Measurements from ENCODE around the gene KCNH6.

Gene KCNH6

DNA sequence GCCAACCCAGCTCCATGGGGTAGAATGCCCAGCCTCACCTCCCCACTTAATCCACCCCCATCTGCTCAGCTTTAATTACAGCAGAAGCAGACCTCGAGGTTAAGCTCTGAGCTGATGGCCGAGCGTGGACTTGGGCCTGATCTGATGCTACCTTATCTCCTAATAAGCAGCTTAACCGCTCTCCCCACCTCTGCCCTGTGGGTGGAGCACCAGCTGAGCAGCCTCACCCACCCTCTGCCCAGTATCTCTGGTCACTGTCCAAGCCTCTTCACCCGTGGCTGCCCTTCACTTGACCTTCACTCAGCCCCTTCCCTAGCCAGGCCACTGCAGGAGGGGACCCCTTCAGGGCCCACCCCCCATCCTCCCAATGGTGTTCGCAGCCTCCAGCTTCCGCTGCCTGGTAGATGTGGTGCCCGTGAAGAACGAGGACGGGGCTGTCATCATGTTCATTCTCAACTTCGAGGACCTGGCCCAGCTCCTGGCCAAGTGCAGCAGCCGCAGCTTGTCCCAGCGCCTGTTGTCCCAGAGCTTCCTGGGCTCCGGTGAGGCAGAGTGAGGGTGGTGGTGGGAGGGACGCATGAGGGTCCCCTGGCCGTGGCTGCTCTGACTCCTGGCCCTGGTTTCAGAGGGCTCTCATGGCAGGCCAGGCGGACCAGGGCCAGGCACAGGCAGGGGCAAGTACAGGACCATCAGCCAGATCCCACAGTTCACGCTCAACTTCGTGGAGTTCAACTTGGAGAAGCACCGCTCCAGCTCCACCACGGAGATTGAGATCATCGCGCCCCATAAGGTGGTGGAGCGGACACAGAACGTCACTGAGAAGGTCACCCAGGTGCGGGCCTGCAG, 6.8 kb downstream of the KCNH6 start:
- no peak overlapping the region for H3K4me3 ChIP-seq (ENCODE audit: low read depth, low read length)
- TF ChIP-seq, protein P1, sequence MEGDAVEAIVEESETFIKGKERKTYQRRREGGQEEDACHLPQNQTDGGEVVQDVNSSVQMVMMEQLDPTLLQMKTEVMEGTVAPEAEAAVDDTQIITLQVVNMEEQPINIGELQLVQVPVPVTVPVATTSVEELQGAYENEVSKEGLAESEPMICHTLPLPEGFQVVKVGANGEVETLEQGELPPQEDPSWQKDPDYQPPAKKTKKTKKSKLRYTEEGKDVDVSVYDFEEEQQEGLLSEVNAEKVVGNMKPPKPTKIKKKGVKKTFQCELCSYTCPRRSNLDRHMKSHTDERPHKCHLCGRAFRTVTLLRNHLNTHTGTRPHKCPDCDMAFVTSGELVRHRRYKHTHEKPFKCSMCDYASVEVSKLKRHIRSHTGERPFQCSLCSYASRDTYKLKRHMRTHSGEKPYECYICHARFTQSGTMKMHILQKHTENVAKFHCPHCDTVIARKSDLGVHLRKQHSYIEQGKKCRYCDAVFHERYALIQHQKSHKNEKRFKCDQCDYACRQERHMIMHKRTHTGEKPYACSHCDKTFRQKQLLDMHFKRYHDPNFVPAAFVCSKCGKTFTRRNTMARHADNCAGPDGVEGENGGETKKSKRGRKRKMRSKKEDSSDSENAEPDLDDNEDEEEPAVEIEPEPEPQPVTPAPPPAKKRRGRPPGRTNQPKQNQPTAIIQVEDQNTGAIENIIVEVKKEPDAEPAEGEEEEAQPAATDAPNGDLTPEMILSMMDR (IDR thresholded peaks at IDR 0.05; ENCODE audit: insufficient read depth, low read depth, low read length, missing control alignments) = no peak
- DNase-seq (ENCODE audit: low read depth) = no peak

DNA sequence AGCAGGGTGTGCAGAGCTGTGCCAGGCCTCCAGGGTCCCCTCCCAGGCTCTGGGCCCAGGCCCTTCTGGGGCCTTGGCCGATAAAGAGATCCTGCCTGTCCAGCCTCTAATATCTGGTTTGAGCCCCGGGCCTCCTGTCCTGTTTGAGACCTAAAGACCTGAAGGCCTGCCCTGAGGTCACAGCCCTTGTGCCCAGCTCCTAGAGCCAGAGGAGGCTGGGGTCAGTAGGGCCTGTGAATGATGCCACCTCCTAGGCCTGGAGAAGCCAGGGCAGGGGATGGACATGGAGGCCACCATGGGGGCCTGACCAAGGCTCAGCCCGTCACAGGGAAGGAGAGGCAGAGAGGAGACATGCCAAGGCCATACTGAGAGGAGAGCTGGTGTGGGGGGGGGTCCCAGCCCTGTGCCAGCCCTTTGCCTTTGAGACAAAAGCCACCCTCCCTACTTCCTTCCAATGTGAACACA, 7.4 kb downstream of the KCNH6 start:
- DNase-seq (ENCODE audit: low read depth) = no peak
- TF ChIP-seq, protein P1 (IDR thresholded peaks at IDR 0.05; ENCODE audit: insufficient read depth, low read depth, low read length, missing control alignments) = no peak

DNA sequence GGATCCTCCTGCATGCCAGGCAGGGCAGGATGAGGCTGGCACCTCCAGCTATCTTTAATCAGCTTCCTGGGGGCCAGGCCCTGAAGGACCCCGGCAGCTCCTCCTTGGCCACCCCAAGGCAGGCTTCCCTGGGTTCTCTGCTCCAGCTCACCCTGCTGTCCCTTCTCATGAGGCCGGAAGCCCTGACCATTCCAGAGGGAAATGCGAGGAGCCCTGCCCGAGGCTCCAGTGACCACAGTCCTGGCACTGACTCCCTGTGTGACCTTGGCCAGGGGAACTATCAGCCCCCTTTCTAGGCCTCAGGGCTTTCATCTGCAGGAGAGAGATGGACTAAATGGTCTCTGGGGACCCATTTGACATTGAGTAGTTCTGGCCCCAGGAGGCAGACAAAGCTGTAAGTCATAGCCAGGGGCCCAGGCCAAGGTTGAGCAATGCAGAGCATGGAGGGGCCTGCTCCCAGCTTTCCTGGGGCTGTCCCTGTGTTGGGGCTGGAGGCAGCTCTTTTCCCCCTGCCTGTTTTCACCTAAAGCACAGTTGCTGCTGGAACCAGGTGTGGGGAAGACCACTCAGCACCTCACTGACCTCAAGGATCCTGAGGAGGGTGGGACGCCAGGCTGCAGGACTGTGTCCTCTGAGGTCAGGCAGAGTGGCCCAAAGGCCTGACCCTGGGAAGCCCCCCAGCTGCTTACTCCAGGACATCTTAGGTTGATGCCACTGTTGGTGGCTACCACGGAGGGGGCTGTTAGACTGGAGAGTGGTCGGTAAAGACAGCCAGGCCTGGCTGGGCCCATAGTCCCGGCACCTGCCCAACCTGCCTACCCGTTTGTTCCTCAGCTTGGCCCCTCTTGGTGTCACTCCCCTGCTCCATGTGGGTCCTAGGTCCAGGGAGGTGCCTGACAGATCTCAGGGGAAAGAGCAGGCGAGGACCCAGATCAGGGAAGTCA, 8.1 kb downstream of the KCNH6 start:
- TF ChIP-seq, protein P1 (IDR thresholded peaks at IDR 0.05; ENCODE audit: insufficient read depth, low read depth, low read length, missing control alignments) = no peak
- no peak for DNase-seq (ENCODE audit: low read depth)
- no peak overlapping the region for H3K4me3 ChIP-seq (ENCODE audit: low read depth, low read length)

More for the DNA sequence above, 7.4 kb downstream of the KCNH6 start:
- H3K4me3 ChIP-seq (ENCODE audit: low read depth, low read length) = no peak overlapping the region

DNA sequence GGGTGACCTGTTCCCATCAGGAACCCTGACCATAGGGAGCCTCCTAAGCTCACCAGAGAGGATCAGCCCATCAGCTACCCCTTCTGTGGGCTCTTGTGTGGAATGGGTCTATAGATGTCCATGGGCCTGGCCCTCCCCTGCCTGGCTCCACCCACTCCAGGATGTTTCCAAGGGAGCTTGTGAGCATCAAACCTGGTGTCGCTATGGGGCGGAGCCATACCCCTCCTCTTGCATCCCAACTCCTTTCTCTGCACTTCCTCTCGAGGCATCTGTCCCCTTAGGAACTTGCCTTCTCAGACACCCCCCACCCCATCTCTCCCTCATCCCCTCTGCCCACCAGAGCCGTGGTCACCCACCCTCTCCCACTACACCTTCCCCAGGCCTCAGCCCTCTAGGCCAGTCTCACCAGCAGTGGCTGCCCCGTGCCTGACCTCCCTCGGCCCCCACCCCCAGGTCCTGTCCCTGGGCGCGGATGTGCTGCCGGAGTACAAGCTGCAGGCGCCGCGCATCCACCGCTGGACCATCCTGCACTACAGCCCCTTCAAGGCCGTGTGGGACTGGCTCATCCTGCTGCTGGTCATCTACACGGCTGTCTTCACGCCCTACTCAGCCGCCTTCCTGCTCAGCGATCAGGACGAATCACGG, 10.4 kb downstream of the KCNH6 start:
- no peak for DNase-seq (ENCODE audit: low read depth)
- TF ChIP-seq, protein P1 (IDR thresholded peaks at IDR 0.05; ENCODE audit: insufficient read depth, low read depth, low read length, missing control alignments) = no peak
- no peak overlapping the region for H3K4me3 ChIP-seq (ENCODE audit: low read depth, low read length)

DNA sequence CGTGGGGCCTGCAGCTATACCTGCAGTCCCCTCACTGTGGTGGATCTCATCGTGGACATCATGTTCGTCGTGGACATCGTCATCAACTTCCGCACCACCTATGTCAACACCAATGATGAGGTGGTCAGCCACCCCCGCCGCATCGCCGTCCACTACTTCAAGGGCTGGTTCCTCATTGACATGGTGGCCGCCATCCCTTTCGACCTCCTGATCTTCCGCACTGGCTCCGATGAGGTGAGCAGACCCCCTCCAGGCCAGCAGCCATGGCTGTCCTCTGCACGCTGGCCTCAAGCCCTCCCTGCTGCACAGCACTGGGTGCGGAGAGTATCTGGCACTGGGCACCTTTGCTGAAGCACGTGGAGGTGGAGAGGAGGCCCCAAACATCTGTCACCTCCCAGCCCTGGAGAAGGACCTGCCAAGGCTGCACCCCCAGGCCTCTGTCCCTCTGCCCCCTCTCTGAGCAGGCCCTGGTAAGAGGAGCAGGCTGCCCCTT, 11.0 kb downstream of the KCNH6 start:
- DNase-seq (ENCODE audit: low read depth) = no peak
- no peak overlapping the region for H3K4me3 ChIP-seq (ENCODE audit: low read depth, low read length)
- TF ChIP-seq, protein P1 (IDR thresholded peaks at IDR 0.05; ENCODE audit: insufficient read depth, low read depth, low read length, missing control alignments) = no peak

DNA sequence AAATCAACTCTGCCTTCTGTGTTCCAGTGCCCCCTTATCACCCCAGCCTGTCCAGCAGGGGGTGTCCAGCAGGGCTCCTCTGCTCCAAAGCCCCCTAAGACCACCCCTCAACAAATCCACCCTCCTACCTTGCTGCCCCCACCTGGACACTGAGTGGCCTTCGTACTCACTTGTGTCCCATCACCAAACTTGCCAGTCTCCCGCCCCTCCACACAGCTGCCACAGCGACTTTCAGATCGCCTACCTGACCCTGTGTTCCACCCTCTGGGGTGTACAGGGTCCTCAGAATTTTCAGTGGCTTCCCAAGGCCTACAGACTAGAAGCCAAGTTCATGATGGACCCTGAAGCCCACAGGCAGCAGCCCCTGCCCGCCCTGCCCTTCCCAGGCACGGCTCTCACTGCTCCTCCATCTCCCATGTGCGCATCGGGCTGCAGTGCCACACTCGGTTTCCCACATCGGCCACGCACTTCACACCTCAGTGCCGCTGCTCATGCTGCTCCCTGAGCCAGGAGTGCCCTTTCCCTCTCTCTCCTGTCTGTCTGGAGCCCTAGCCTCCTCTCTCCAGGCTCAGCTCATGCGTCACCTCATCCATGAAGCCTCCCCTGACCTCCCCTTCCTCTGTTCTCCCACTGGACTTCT, 11.8 kb downstream of the KCNH6 start:
- H3K4me3 ChIP-seq (ENCODE audit: low read depth, low read length) = no peak overlapping the region
- TF ChIP-seq, protein P1 (IDR thresholded peaks at IDR 0.05; ENCODE audit: insufficient read depth, low read depth, low read length, missing control alignments) = no peak
- no peak for DNase-seq (ENCODE audit: low read depth)
